GM18507 (cell line): ENCODE data around the gene ATP2A1.
"Not testable (repeated sequence)": the region's sequence is repeated elsewhere in the genome, so short reads cannot be mapped to it uniquely, and the experiment has no call there.

Experiments
- DNase-seq: peaks from one replicate; pipeline ENCODE4 v3.0.0; 2011; ENCODE audit warnings: low read depth; ENCODE audit not compliant: insufficient read length; ENCODE audit errors: extremely low spot score
- FAIRE-seq: peaks from 2 replicates; lab custom pipeline; 2011; peaks lifted over from hg19 to GRCh38; lab: Jason Lieb, UNC

Gene ATP2A1

GRCh38 chr16:28879841-28880588 lies 1.7 kb downstream of the ATP2A1 start:
- FAIRE-seq (peak; percentile 87), DNase-seq (peak; percentile 98)

GRCh38 chr16:28880589-28880915 lies 2.3 kb downstream of the ATP2A1 start:
- DNase-seq = no peak
- FAIRE-seq = no peak

- FAIRE-seq (no peak), DNase-seq (no peak)
These were observed 2.7 kb downstream of the ATP2A1 start for GRCh38 chr16:28880955-28881354.

GRCh38 chr16:28881565-28881964 lies 3.3 kb downstream of the ATP2A1 start:
- not testable (repeated sequence) for FAIRE-seq, DNase-seq

- DNase-seq = no peak
- FAIRE-seq = no peak
These were observed 4.4 kb downstream of the ATP2A1 start for GRCh38 chr16:28882551-28883160.

- no peak for DNase-seq
- FAIRE-seq = no peak
These were observed 5.1 kb downstream of the ATP2A1 start for GRCh38 chr16:28883221-28883996.

GRCh38 chr16:28884045-28884444 lies 5.8 kb downstream of the ATP2A1 start:
- no peak for FAIRE-seq

GRCh38 chr16:28886945-28887344 lies 8.7 kb downstream of the ATP2A1 start:
- FAIRE-seq = no peak
- no peak for DNase-seq

More at GRCh38 chr16:28884045-28884444, 5.8 kb downstream of the ATP2A1 start:
- no peak for DNase-seq

- not testable (repeated sequence) for DNase-seq, FAIRE-seq
These were observed 12.1 kb downstream of the ATP2A1 start for GRCh38 chr16:28890355-28890754.

- DNase-seq = no peak
- FAIRE-seq = no peak
These were observed 13.9 kb downstream of the ATP2A1 start for GRCh38 chr16:28891964-28892890.

- DNase-seq = no peak
- FAIRE-seq = no peak
These were observed 15.0 kb downstream of the ATP2A1 start for GRCh38 chr16:28893291-28893690.

GRCh38 chr16:28895609-28896008 lies 17.3 kb downstream of the ATP2A1 start:
- no peak for DNase-seq
- FAIRE-seq = no peak

GRCh38 chr16:28897826-28898225 lies 19.5 kb downstream of the ATP2A1 start:
- no peak for DNase-seq
- FAIRE-seq = no peak

- no peak for DNase-seq
- FAIRE-seq = no peak
These were observed 20.0 kb downstream of the ATP2A1 start for GRCh38 chr16:28898266-28898665.

- DNase-seq (no peak), FAIRE-seq (no peak)
These were observed 20.7 kb downstream of the ATP2A1 start for GRCh38 chr16:28898942-28899341.

GRCh38 chr16:28899882-28900590 lies 21.7 kb downstream of the ATP2A1 start:
- DNase-seq (no peak), FAIRE-seq (no peak)

- FAIRE-seq (no peak), DNase-seq (no peak)
These were observed 22.3 kb downstream of the ATP2A1 start for GRCh38 chr16:28900601-28901000.

GRCh38 chr16:28901862-28902261 lies 23.6 kb downstream of the ATP2A1 start:
- FAIRE-seq (no peak), DNase-seq (no peak)

- no peak for DNase-seq
- FAIRE-seq = no peak
These were observed 24.6 kb downstream of the ATP2A1 start for GRCh38 chr16:28902909-28903308.
